K562 (cell line): ENCODE results near the gene PDLIM5. TPM values are rescaled to one million over a fixed set of nuclear protein-coding genes. Genes with fewer than 3 reads are reported as not detected.

ENCODE experiments used
- ATAC-seq: fragments of 200-7000 bp; cut with Tn5 transposase; 3 replicates; pipeline ENCODE4 v1.9.1; 2020; ENCODE audit warnings: moderate library complexity
- BruUV-seq: library from RNA; stranded (reverse); fragments of 400-500 nt; replicated peaks from 2 replicates; lab custom pipeline; 2021; lab: Mats Ljungman, UMichigan
- CTCF ChIA-PET: fragments of 300-600 bp; formaldehyde crosslinking; extraction: SDS; loops from one replicate; lab custom pipeline; 2021; ENCODE audit warnings: low intra/inter-chr PET ratio; lab: Yijun Ruan, JAX
- POLR2A ChIA-PET: fragments of 300-600, 350-650 bp; sonication (Branson Sonifier 250); formaldehyde crosslinking; extraction: SDS; loops from one replicate; lab custom pipeline; 2021; ENCODE audit warnings: antibody characterized with exemption, inconsistent platforms; lab: Yijun Ruan, JAX
- DNase-seq, 4 experiments: peaks; one replicate each; pipeline versions ENCODE4 v3.0.0 to v3.0.0-alpha.2; 2011 to 2018; ENCODE audit warnings: low spot score in 3 of 4, mixed read lengths in 3 of 4; ENCODE audit errors: extremely low read depth in 1 of 4
- FAIRE-seq: peaks from 2 replicates; lab custom pipeline; 2011; peaks lifted over from hg19 to GRCh38; lab: Jason Lieb, UNC
- H2AFZ ChIP-seq: 2 replicates; pipeline ENCODE4 v1.6.0; 2011; ENCODE audit warnings: low read depth, low read length, control low read depth, inconsistent platforms
- H3K27ac ChIP-seq: fragments of 200-600 bp; 3 replicates; pipeline ENCODE4 v1.8.0; 2011; ENCODE audit warnings: low read depth, mild to moderate bottlenecking, control low read depth, inconsistent platforms, low read length, moderate library complexity, mixed read lengths; ENCODE audit errors: extremely low read depth
- H3K27me3 ChIP-seq, 2 experiments: fragments of 300-600 bp in 1 of 2; 2 replicates in 1 of 2; 3 replicates in 1 of 2; pipeline versions ENCODE4 v1.6.0 to v1.8.0; 2011; ENCODE audit warnings: inconsistent platforms in 2 of 2, low read length in 2 of 2, mild to moderate bottlenecking in 1 of 2, mixed read lengths in 1 of 2, moderate library complexity in 1 of 2; ENCODE audit not compliant: control insufficient read depth in 2 of 2, insufficient read depth in 2 of 2
- H3K36me3 ChIP-seq: fragments of 300-600 bp; 3 replicates; pipeline ENCODE4 v1.8.0; 2011; ENCODE audit warnings: mild to moderate bottlenecking, low read length, inconsistent platforms; ENCODE audit not compliant: control insufficient read depth, insufficient read depth
- H3K4me1 ChIP-seq, 2 experiments: fragments of 200-600 bp in 1 of 2; replicated peaks in 1 of 2; 2 replicates in 1 of 2; 3 replicates in 1 of 2; pipeline versions ENCODE4 v1.5.1 to v1.8.0; 2011; ENCODE audit warnings: inconsistent platforms in 2 of 2, low read length in 2 of 2, mild to moderate bottlenecking in 1 of 2, mixed read lengths in 1 of 2, moderate library complexity in 1 of 2; ENCODE audit not compliant: control insufficient read depth in 2 of 2, insufficient read depth in 2 of 2
- H3K4me2 ChIP-seq: 2 replicates; pipeline ENCODE4 v1.6.1; 2011; ENCODE audit warnings: low read length, control low read depth, inconsistent platforms, mixed read lengths; ENCODE audit not compliant: insufficient read depth
- H3K4me3 ChIP-seq: fragments of 200-600 bp; sonication (generic), shearing (Covaris generic); 2 replicates; pipeline ENCODE4 v1.5.1; 2016; ENCODE audit warnings: control low read depth, inconsistent platforms
- H3K79me2 ChIP-seq: fragments of 200-600 bp; 3 replicates; pipeline ENCODE4 v1.8.0; 2011; ENCODE audit warnings: low read length, inconsistent platforms; ENCODE audit not compliant: control insufficient read depth, insufficient read depth
- H3K9ac ChIP-seq, 2 experiments: 2 replicates each; pipeline versions ENCODE4 v1.6.0 to v1.6.1; 2011; ENCODE audit warnings: low read depth in 2 of 2, low read length in 2 of 2, control low read depth in 1 of 2, inconsistent platforms in 1 of 2, mild to moderate bottlenecking in 1 of 2, mixed read lengths in 1 of 2; ENCODE audit not compliant: insufficient read depth in 1 of 2
- H3K9me1 ChIP-seq: one replicate; pipeline ENCODE4 v1.6.0; 2011; ENCODE audit warnings: inconsistent platforms, mild to moderate bottlenecking, low read length, moderate library complexity; ENCODE audit not compliant: control insufficient read depth, insufficient read depth
- H3K9me3 ChIP-seq: replicated peaks from 2 replicates; pipeline ENCODE4 v1.5.1; 2011; ENCODE audit warnings: low read depth, low read length, inconsistent platforms; ENCODE audit not compliant: control insufficient read depth, insufficient read depth
- H4K20me1 ChIP-seq: replicated peaks from 2 replicates; pipeline ENCODE4 v1.6.1; 2011; ENCODE audit warnings: low read length, inconsistent platforms, mixed read lengths; ENCODE audit not compliant: control insufficient read depth, insufficient read depth
- CBFA2T3 ChIP-seq: fragments of 450-650 bp; IDR thresholded peaks from 2 replicates; pipeline ENCODE4 v1.6.1; 2017
- DACH1 ChIP-seq: fragments of 450-650 bp; IDR thresholded peaks from 2 replicates; pipeline ENCODE4 v1.6.1; 2018; ENCODE audit not compliant: partially characterized antibody
- DPF2 ChIP-seq: fragments of 450-650 bp; IDR thresholded peaks from 2 replicates; pipeline ENCODE4 v1.6.1; 2016
- ILK ChIP-seq: fragments of 450-650 bp; IDR thresholded peaks from 2 replicates; pipeline ENCODE4 v1.6.1; 2016; ENCODE audit warnings: missing genetic modification characterization, low read depth, mild to moderate bottlenecking, missing compliant biosample characterization, moderate library complexity, borderline replicate concordance
- MEIS2 ChIP-seq: fragments of 450-650 bp; IDR thresholded peaks from 2 replicates; pipeline ENCODE4 v1.6.1; 2014; ENCODE audit warnings: mild to moderate bottlenecking; ENCODE audit not compliant: partially characterized antibody
- NR2C1 ChIP-seq, 2 experiments: fragments of 450-650 bp; IDR thresholded peaks; 2 replicates each; pipeline ENCODE4 v1.6.1; 2017; ENCODE audit warnings: mild to moderate bottlenecking in 2 of 2, antibody characterized with exemption in 1 of 2, inconsistent platforms in 1 of 2, missing compliant biosample characterization in 1 of 2, missing genetic modification characterization in 1 of 2
- SMARCE1 ChIP-seq: fragments of 450-650 bp; IDR thresholded peaks from 2 replicates; pipeline ENCODE4 v1.7.1; 2016; ENCODE audit warnings: mild to moderate bottlenecking
- SPI1 ChIP-seq: IDR thresholded peaks from 2 replicates; pipeline ENCODE4 v1.6.1; 2011; ENCODE audit warnings: low read depth, low read length, control low read depth, borderline replicate concordance
- ZNF143 ChIP-seq: sonication (generic); formaldehyde crosslinking; IDR thresholded peaks from 2 replicates; pipeline ENCODE4 v1.9.0; 2022; ENCODE audit warnings: mild to moderate bottlenecking, missing genetic modification reagents
- ZNF232 ChIP-seq: sonication (generic); formaldehyde crosslinking; IDR thresholded peaks from 2 replicates; pipeline ENCODE4 v1.8.0; 2022; ENCODE audit warnings: mild to moderate bottlenecking, missing genetic modification reagents
- WGBS: fragments of 100-300 bp; shearing (Covaris generic); methylation state at CpG from one replicate; pipeline ENCODE4 v1.1.6; 2016; ENCODE audit warnings: low coverage, mixed read lengths; ENCODE audit not compliant: insufficient coverage; ENCODE audit errors: missing lambda C conversion rate; 5-methylcytosine and 5-hydroxymethylcytosine counted together
- in situ Hi-C: fragments of 300-500 bp; cut with MboI; formaldehyde crosslinking; loops from 4 replicates; pipeline ENCODE4 v1.15.0; 2018; ENCODE audit warnings: inconsistent platforms, mixed read lengths
- intact Hi-C: fragments of 100-400 bp; cut with micrococcal nuclease; formaldehyde crosslinking; loops from 2 replicates; pipeline ENCODE4 v1.14.2; 2022
- polyA plus RNA-seq, 8 experiments: library from polyadenylated mRNA; depleted of rRNA in 4 of 8; stranded (reverse) in 5 of 8; unstranded in 3 of 8; fragments of >200 nt; fragmentation: Nextera tagmentation in 2 of 8; fragmentation: Illumina TruSeq in 1 of 8; extraction: Ambion mirVana in 2 of 8; extraction: Trizol in 1 of 8; gene quantifications; 2 replicates each; pipeline versions ENCODE4 v1.2.1 to v1.2.3, GENCODE V29; 2011 to 2014; ENCODE audit warnings: inconsistent platforms in 1 of 8, missing spikeins in 1 of 8
- total RNA-seq, 7 experiments: library from RNA; depleted of rRNA in 6 of 7; stranded (reverse); fragments of >200 nt in 6 of 7; fragmentation: Illumina TruSeq in 2 of 7; extraction: Trizol in 2 of 7; gene quantifications; 2 replicates each; pipeline versions ENCODE4 v1.2.1 to v1.2.3, GENCODE V29; 2011 to 2021; ENCODE audit warnings: low replicate concordance in 1 of 7
- TF ChIP-seq, protein P1 (sequence below): fragments of 250-450 bp; sonication (Bioruptor Pico); IDR thresholded peaks from 2 replicates; pipeline ENCODE4 v1.8.0; 2021; ENCODE audit warnings: mild to moderate bottlenecking, moderate library complexity
- TF ChIP-seq, protein P2 (sequence below), 2 experiments: IDR thresholded peaks in 1 of 2; conservative IDR thresholded peaks in 1 of 2; 2 replicates each; pipeline ENCODE4 v1.6.1; 2016; ENCODE audit warnings: low read depth in 2 of 2, mild to moderate bottlenecking in 1 of 2, missing compliant biosample characterization in 1 of 2, missing genetic modification characterization in 1 of 2, moderate library complexity in 1 of 2
- TF ChIP-seq, protein P3 (sequence below): fragments of 250-450 bp; sonication (Bioruptor Pico); IDR thresholded peaks from 2 replicates; pipeline ENCODE4 v1.5.0; 2020; ENCODE audit warnings: mild to moderate bottlenecking
- TF ChIP-seq, protein P4 (sequence below): sonication (generic); IDR thresholded peaks from 2 replicates; pipeline ENCODE4 v1.6.1; 2016

PDLIM5 gene
- total and polyA plus RNA-seq, 9 of the 15 experiments (the other 6 are each of a cell fraction or from before 2014, with no cell fraction given), result 36.9 to 127 (median 62.5) TPM

DNA sequence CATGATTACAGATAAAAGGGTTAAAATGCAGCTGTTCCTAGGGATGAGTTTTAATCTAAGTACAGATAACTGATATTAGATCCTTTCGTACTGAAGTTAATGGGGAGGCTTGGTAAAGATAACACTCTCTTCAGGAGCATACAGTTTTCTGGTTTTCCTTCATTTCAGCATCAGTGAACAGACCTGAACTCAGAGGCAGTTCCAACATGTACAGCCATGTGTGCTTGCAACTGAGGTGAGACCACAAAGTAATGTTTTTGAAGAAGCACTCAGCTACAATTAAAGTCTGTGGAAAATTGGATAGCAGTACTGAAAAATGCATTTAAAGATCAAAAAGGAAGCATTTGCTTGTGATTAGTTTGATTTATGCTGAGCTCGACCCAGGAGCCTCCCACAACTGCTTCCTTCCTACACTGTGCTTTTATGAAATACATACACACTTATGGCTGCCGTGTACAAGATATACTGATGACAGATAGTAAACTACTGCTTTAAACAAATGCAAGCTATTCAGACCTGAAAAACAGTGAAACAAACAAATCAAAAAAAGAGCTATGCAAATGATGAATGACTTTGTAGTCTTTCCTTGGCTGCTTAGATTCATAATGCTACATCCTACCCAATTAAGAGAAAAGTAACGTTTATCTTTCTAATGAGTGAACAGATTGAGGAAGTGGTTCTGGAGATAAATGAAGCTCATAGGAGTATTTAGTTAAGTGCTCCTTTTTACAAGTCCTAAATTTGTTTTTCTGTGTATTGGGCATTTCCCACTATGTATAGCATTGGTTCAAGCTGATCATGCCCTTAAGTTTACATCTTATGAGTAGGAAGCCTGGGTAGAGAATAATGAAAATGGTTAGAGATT lies 68.4 kb downstream of the PDLIM5 start:
- WGBS, result 3% methylated on average over 4 of the region's 4 CpGs
- CTCF ChIA-PET, result no interaction called here
- in situ Hi-C loops (no loop called here), intact Hi-C loops (no loop called here)
- DNase-seq (no peak), ATAC-seq (peak; percentile 62), FAIRE-seq (peak; percentile 15)
- Histone ChIP-seq H4K20me1 (no peaks in the 10 kb centered on the region), H3K36me3 (no peaks in the 10 kb centered on the region), H3K79me2 (peaks cover 72% of the 10 kb centered on the region), H3K4me1 (peaks cover 5 to 35% of the 10 kb centered on the region in 2 experiments), H3K27me3 (no peaks in the 10 kb centered on the region), H3K4me3 (no peak overlapping the region), H3K9me1 (no peaks in the 10 kb centered on the region), H3K4me2 (no peak overlapping the region), H3K9me3 (no peaks in the 10 kb centered on the region), H2AFZ (no peak overlapping the region; the same call in 1 of the 2 replicates), H3K9ac (no peak overlapping the region), H3K27ac (peak overlapping the region; percentile 2; the same call in 1 of the 3 replicates)
- POLR2A ChIA-PET, result interaction anchor here (1.0 kb wide), 1 partner anchor 8 kb away, joined by 3 read pairs; no protein-coding TSS in a partner anchor
- BruUV-seq, result no TSS peak
- TF ChIP-seq SMARCE1 (peak; percentile 36; the same call in 1 of the 2 replicates), DACH1 (peak; percentile 24), CBFA2T3 (peak; percentile 16; the same call in 1 of the 2 replicates), MEIS2 (peak; percentile 82), ZNF143 (CRISPR knock-in tag) (no peak), ILK (tag) (no peak), DPF2 (peak; percentile 23; the same call in 1 of the 2 replicates), ZNF232 (CRISPR knock-in tag) (no peak), SPI1 (peak; percentile 76), NR2C1 (IDR thresholded peaks at IDR 0.05) (no peak), NR2C1 (tag; IDR thresholded peaks at IDR 0.05) (no peak)
- TF ChIP-seq, protein P1, sequence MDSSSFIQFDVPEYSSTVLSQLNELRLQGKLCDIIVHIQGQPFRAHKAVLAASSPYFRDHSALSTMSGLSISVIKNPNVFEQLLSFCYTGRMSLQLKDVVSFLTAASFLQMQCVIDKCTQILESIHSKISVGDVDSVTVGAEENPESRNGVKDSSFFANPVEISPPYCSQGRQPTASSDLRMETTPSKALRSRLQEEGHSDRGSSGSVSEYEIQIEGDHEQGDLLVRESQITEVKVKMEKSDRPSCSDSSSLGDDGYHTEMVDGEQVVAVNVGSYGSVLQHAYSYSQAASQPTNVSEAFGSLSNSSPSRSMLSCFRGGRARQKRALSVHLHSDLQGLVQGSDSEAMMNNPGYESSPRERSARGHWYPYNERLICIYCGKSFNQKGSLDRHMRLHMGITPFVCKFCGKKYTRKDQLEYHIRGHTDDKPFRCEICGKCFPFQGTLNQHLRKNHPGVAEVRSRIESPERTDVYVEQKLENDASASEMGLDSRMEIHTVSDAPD (CRISPR knock-in tag), result no peak
- TF ChIP-seq, protein P2, sequence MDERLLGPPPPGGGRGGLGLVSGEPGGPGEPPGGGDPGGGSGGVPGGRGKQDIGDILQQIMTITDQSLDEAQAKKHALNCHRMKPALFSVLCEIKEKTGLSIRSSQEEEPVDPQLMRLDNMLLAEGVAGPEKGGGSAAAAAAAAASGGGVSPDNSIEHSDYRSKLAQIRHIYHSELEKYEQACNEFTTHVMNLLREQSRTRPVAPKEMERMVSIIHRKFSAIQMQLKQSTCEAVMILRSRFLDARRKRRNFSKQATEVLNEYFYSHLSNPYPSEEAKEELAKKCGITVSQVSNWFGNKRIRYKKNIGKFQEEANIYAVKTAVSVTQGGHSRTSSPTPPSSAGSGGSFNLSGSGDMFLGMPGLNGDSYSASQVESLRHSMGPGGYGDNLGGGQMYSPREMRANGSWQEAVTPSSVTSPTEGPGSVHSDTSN (CRISPR knock-in tag; IDR thresholded peaks at IDR 0.05; ENCODE audit: low read depth), result no peak
- TF ChIP-seq, protein P2 (tag; conservative IDR thresholded peaks at IDR 0.05; ENCODE audit: low read depth), result peak; percentile 45
- TF ChIP-seq, protein P3, sequence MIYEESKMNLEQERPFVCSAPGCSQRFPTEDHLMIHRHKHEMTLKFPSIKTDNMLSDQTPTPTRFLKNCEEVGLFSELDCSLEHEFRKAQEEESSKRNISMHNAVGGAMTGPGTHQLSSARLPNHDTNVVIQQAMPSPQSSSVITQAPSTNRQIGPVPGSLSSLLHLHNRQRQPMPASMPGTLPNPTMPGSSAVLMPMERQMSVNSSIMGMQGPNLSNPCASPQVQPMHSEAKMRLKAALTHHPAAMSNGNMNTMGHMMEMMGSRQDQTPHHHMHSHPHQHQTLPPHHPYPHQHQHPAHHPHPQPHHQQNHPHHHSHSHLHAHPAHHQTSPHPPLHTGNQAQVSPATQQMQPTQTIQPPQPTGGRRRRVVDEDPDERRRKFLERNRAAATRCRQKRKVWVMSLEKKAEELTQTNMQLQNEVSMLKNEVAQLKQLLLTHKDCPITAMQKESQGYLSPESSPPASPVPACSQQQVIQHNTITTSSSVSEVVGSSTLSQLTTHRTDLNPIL (CRISPR knock-in tag), result no peak
- TF ChIP-seq, protein P4, sequence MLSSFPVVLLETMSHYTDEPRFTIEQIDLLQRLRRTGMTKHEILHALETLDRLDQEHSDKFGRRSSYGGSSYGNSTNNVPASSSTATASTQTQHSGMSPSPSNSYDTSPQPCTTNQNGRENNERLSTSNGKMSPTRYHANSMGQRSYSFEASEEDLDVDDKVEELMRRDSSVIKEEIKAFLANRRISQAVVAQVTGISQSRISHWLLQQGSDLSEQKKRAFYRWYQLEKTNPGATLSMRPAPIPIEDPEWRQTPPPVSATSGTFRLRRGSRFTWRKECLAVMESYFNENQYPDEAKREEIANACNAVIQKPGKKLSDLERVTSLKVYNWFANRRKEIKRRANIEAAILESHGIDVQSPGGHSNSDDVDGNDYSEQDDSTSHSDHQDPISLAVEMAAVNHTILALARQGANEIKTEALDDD, result 0 out of 2 replicates have a peak, but pooled peaks have one; percentile 33
